Lung (tissue), 12 donors: ENCODE results near the gene NARF. TPM values are rescaled to one million over a fixed set of nuclear protein-coding genes. Genes with fewer than 3 reads are reported as not detected.

Experiments used
- ATAC-seq: fragments of 200-7000 bp; cut with Tn5 transposase; one replicate; pipeline ENCODE4 v1.9.1; 2020; ENCODE audit warnings: moderate number of reproducible peaks; ENCODE audit not compliant: insufficient read depth, low FRiP score
- DNase-seq, 3 donors: peaks; one replicate each; pipeline ENCODE4 v3.0.0-alpha.2; 2013 to 2017
- H3K27ac ChIP-seq, 2 donors: one replicate each; pipeline ENCODE4 v1.5.1; 2013; ENCODE audit warnings: mild to moderate bottlenecking in 2 of 2, moderate library complexity in 2 of 2, control low read depth in 1 of 2, inconsistent platforms in 1 of 2, low read depth in 1 of 2, low read length in 1 of 2
- H3K27me3 ChIP-seq, 3 donors: one replicate each; pipeline ENCODE4 v1.5.1; 2013; ENCODE audit warnings: low read length in 2 of 3; ENCODE audit not compliant: control insufficient read depth in 3 of 3, insufficient read depth in 3 of 3
- H3K36me3 ChIP-seq, 4 donors: one replicate each; pipeline ENCODE4 v1.5.1; 2013; ENCODE audit warnings: low read length in 4 of 4, mild to moderate bottlenecking in 1 of 4, moderate library complexity in 1 of 4; ENCODE audit not compliant: control insufficient read depth in 4 of 4, insufficient read depth in 4 of 4
- H3K4me1 ChIP-seq, 5 donors: one replicate each; pipeline ENCODE4 v1.5.1; 2013; ENCODE audit warnings: low read length in 5 of 5, mild to moderate bottlenecking in 2 of 5, moderate library complexity in 1 of 5; ENCODE audit not compliant: control insufficient read depth in 5 of 5, insufficient read depth in 5 of 5
- H3K4me3 ChIP-seq: one replicate; pipeline ENCODE4 v1.5.1; 2013; ENCODE audit warnings: mild to moderate bottlenecking, control low read depth, moderate library complexity
- H3K9ac ChIP-seq, 2 donors: one replicate each; pipeline ENCODE4 v1.5.1; 2013; ENCODE audit warnings: low read length in 2 of 2, control low read depth in 1 of 2; ENCODE audit not compliant: insufficient read depth in 1 of 2
- H3K9me3 ChIP-seq, 4 donors: one replicate each; pipeline ENCODE4 v1.5.1; 2013; ENCODE audit warnings: low read length in 3 of 4, mild to moderate bottlenecking in 1 of 4, moderate library complexity in 1 of 4; ENCODE audit not compliant: control insufficient read depth in 4 of 4, insufficient read depth in 3 of 4
- WGBS, 2 donors: extraction: QIAGEN DNeasy Blood & Tissue Kit; methylation state at CpG; one replicate each; pipeline ENCODE4 v1.1.7; 2013; 5-methylcytosine and 5-hydroxymethylcytosine counted together
- polyA plus RNA-seq, 2 donors: library from polyadenylated mRNA; stranded (reverse); fragments of 200-250 nt; gene quantifications; one replicate each; pipeline ENCODE4 v1.2.1, GENCODE V29; 2013
- total RNA-seq, 2 donors: library from RNA; depleted of rRNA in 1 of 2; stranded (reverse); fragments of >200 nt in 1 of 2; gene quantifications; one replicate each; pipeline ENCODE4 v1.2.1, GENCODE V29; 2014 to 2021
- TF ChIP-seq, protein P1 (sequence below): IDR thresholded peaks from 2 replicates; pipeline ENCODE4 v1.5.1; 2012; ENCODE audit warnings: mild to moderate bottlenecking; ENCODE audit errors: control extremely low read depth, extremely low read depth
- donor health status: control.
- donor health status: control.
- donor health status: Bipolar disorder and iron deficiency.
- donor health status: healthy.
- donor health status: DM: yes; HTN: yes; CAD: no.

NARF gene
- total and polyA plus RNA-seq, 4 donors = 54.7 to 60.1 (median 58.7) TPM

DNA sequence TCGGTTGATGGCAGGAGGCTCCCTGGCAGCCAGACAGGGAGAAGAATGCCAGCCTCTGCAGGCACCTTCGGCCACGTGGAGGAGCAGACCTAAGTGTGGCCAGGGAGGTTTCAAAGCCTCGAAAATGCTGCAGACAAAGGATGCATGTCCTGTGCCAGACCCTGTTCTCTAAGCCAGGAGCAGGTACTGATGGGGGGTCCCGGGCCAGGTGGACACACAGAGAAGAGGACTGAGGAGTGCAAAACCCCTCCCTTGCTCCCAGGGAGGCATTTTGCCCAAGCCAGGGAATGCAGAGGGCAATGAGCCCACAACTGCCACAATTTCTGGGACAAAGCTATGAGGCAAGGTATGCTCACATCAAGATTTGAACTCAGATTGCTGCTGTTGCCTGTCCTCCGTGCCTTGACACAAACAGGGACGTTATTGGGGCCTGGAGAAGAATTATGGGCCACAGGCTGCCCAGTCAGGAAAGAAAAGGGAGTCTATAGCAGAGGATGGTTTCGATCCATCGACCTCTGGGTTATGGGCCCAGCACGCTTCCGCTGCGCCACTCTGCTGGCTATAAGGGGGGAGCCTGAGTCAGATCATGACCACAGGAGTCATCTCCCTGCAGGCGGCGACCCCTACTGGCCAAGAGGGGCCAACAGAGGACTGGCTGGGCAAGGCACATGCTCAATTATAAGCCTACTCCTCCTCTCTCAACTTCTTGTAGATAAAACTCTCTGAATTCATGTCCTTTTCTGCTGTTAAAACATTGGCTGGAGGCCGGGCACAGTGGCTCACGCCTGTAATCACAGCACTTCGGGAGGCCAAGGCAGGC is 35.9 kb downstream of the NARF start:
- peak; percentile 76 for ATAC-seq
- Histone ChIP-seq H3K9ac (no peak overlapping the region), H3K4me1 (peaks cover 0 to 11% (median 0%) of the 10 kb centered on the region in 5 donors), H3K36me3 (peaks cover 0 to 3% (median 2%) of the 10 kb centered on the region in 4 donors), H3K27me3 (no peaks in the 10 kb centered on the region), H3K27ac (peak overlapping the region; percentile 38 to 75), H3K4me3 (no peak overlapping the region), H3K9me3 (no peaks in the 10 kb centered on the region)
- WGBS, 2 donors = 9 to 10% methylated on average over 17 of the region's 17 CpGs
- TF ChIP-seq, protein P1, sequence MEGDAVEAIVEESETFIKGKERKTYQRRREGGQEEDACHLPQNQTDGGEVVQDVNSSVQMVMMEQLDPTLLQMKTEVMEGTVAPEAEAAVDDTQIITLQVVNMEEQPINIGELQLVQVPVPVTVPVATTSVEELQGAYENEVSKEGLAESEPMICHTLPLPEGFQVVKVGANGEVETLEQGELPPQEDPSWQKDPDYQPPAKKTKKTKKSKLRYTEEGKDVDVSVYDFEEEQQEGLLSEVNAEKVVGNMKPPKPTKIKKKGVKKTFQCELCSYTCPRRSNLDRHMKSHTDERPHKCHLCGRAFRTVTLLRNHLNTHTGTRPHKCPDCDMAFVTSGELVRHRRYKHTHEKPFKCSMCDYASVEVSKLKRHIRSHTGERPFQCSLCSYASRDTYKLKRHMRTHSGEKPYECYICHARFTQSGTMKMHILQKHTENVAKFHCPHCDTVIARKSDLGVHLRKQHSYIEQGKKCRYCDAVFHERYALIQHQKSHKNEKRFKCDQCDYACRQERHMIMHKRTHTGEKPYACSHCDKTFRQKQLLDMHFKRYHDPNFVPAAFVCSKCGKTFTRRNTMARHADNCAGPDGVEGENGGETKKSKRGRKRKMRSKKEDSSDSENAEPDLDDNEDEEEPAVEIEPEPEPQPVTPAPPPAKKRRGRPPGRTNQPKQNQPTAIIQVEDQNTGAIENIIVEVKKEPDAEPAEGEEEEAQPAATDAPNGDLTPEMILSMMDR = peak; percentile 76
- peak; percentile 89 to 95 (median 94) for DNase-seq

DNA sequence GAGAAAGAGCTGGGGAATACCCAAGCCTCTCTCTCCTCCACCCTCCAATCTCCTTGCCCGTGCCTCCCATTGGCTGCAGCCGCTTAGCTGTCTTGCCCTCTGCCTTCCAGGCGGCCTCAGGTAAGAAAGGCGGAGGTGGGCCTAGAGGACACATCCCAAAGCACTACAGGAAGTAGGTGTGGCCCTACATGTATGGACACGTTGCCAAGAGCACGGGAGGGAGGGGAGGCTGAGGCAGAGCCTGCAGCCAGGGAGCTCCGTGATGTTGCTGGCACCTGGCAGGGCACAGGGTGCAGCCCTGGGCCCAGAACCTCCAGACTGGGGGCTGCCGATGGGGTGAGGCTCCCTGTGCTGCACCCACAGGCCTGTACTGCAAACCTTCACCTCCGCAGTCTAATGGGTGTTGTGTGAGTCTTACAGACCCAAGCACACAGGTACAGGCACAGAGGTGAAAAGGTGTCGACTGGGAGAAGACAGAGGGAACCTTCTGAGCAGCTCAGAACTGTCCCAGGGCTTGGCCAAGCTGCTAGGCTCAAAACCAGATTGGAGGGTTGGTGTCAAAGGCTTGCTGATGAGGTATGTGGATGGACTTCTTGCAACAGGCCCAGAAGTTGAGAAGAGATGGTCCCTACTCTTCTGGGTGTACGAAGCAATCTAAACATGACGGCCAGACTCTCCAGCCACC is 37.4 kb downstream of the NARF start:
- Histone ChIP-seq H3K4me3 (no peak overlapping the region), H3K36me3 (no peaks in the 10 kb centered on the region), H3K9me3 (no peaks in the 10 kb centered on the region), H3K27ac (peak overlapping the region in 1 of 2 donors; percentile 4), H3K9ac (no peak overlapping the region), H3K27me3 (no peaks in the 10 kb centered on the region), H3K4me1 (peaks cover 0 to 11% (median 0%) of the 10 kb centered on the region in 5 donors)
- 67 to 83% methylated on average over 12 of the region's 12 CpGs for WGBS, 2 donors
- ATAC-seq (no peak), DNase-seq (no peak)
- TF ChIP-seq, protein P1 = no peak

DNA sequence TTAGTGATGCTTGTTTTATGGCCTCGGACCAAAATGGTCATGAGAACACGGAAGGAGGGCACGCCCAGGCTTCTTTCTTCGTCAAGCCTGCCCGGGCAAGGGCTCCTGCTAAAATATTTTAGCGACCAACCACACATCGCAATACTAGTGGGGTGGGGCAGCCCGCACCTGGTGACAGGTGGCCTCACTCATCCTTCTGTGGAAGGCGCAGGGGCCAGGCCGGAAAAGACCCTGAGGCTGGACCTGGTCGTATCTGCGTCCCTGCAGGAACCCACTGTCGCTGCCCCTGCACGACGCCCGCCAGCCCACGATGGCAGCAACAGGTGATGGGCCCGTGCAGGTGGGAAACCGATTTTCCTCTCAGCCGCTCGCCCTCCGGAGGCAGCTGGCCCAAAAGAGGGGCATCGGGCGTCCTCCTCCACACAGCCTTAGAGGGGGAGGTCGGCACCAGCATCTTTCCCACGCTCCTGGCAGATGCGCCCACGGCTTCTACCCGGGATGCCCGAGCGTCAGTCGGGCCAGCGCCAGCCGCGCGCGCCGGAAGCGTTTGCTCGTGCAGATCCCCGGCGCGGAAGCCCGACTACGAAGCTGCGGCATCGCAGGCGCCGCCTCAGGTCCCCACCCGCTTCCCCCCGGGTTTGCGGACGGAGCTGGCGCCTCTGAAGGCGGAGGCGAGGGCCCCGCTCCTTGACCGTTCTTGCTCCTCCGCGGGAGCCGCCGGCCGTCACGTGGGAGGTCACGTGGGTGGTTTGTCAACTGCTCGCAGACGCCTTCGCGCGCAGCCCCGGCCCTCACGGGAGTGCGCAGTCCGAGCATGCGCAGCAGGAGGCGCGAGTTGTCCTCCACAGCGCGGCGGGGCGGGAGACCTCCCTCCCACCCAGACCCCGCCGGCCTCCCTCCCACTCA is 38.2 kb downstream of the NARF start:
- peak overlapping the region; percentile 89 for H3K27ac ChIP-seq
- H3K9me3 ChIP-seq = no peaks in the 10 kb centered on the region
- H3K4me1 ChIP-seq = peaks cover 0 to 11% (median 0%) of the 10 kb centered on the region in 5 donors
- ATAC-seq (peak; percentile 67), DNase-seq (peak; percentile 96 to 97 (median 96))
- TF ChIP-seq, protein P1 = no peak
- no peak overlapping the region for H3K9ac ChIP-seq
- H3K36me3 ChIP-seq = no peaks in the 10 kb centered on the region
- no peaks in the 10 kb centered on the region for H3K27me3 ChIP-seq
- peak overlapping the region; percentile 70 for H3K4me3 ChIP-seq
- 9 to 16% methylated on average over 62 to 83 of the region's 83 CpGs for WGBS, 2 donors
